ENCODE results near the gene SDHD.
"Not testable (repeated sequence)": the region's sequence is repeated elsewhere in the genome, so short reads cannot be mapped to it uniquely, and the experiment has no call there.

Gene SDHD

GRCh38 chr11:112085822-112086421, 751 bp upstream of the SDHD start:
- DNase-seq (ENCODE audit: low spot score): peak; percentile 44
- TF ChIP-seq CTCF (IDR thresholded peaks at IDR 0.05; ENCODE audit: extremely low read depth, missing control alignments): no peak

DNA sequence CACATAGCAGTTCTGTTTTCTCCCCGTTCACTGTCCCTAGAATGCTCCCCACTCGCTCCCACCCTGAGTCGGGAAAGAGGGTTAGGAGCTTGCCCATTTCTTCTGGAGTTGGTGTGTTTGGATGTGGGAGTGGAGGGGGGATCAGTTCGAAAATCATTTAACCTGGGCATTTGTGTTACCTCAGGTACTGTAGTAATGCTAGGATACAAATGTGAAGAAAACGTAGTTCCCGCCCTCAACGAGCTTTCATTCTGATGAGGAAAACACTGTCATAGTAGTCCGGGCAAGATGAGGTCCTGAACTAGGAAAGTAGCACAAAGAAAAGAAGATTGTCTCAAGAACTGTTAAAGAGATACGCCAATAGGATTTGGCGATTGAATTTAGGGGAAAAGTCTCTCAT, 539 bp downstream of the SDHD start:
- no peak for TF ChIP-seq CTCF (IDR thresholded peaks at IDR 0.05; ENCODE audit: extremely low read depth, missing control alignments)
- DNase-seq (ENCODE audit: low spot score): no peak

GRCh38 chr11:112095302-112095701, 8.6 kb downstream of the SDHD start:
- DNase-seq (ENCODE audit: low spot score): not testable (repeated sequence)

GRCh38 chr11:112096194-112096593, 9.5 kb downstream of the SDHD start:
- no peak for TF ChIP-seq CTCF (IDR thresholded peaks at IDR 0.05; ENCODE audit: extremely low read depth, missing control alignments)
- DNase-seq (ENCODE audit: low spot score): no peak

- TF ChIP-seq CTCF (IDR thresholded peaks at IDR 0.05; ENCODE audit: extremely low read depth, missing control alignments): no peak
- no peak for DNase-seq (ENCODE audit: low spot score)
Measured at GRCh38 chr11:112097734-112098528, 11.3 kb downstream of the SDHD start.

- DNase-seq (ENCODE audit: low spot score): no peak
- no peak for TF ChIP-seq CTCF (IDR thresholded peaks at IDR 0.05; ENCODE audit: extremely low read depth, missing control alignments)
Measured at GRCh38 chr11:112100462-112100861, 13.8 kb downstream of the SDHD start.

- DNase-seq (ENCODE audit: low spot score): no peak
- TF ChIP-seq CTCF (IDR thresholded peaks at IDR 0.05; ENCODE audit: extremely low read depth, missing control alignments): no peak
Measured at GRCh38 chr11:112103446-112103845, 16.8 kb downstream of the SDHD start.

GRCh38 chr11:112106070-112106469, 19.4 kb downstream of the SDHD start:
- no peak for TF ChIP-seq CTCF (IDR thresholded peaks at IDR 0.05; ENCODE audit: extremely low read depth, missing control alignments)
- DNase-seq (ENCODE audit: low spot score): no peak
